SKM-1 (cell line): Measurements from ENCODE around the gene TMSB4Y.

ENCODE experiments used
- DNase-seq: peaks from one replicate; lab custom pipeline; 2025; ENCODE audit not compliant: unreplicated experiment; lab: John Stamatoyannopoulos, UW

TMSB4Y gene

GRCh38 chrY:13703568-13703968, at the start of gene TMSB4Y:
TSS of gene TMSB4Y (plus strand) at chrY:13703899.
- DNase-seq, result peak; percentile 43

- DNase-seq, result no peak
Observed at GRCh38 chrY:13664162-13664561, 39.5 kb upstream of the TMSB4Y start.

GRCh38 chrY:13671122-13671521, 32.6 kb upstream of the TMSB4Y start:
- no peak for DNase-seq

- DNase-seq, result no peak
Observed at GRCh38 chrY:13702276-13702675, 1.4 kb upstream of the TMSB4Y start.

GRCh38 chrY:13704121-13704930, 627 bp downstream of the TMSB4Y start:
- peak; percentile 29 for DNase-seq

- no peak for DNase-seq
Observed at GRCh38 chrY:13705197-13705596, 1.5 kb downstream of the TMSB4Y start.

GRCh38 chrY:13708038-13708437, 4.3 kb downstream of the TMSB4Y start:
- DNase-seq, result no peak

- DNase-seq, result no peak
Observed at GRCh38 chrY:13718996-13719395, 15.3 kb downstream of the TMSB4Y start.

GRCh38 chrY:13729517-13729916, 25.8 kb downstream of the TMSB4Y start:
- DNase-seq, result no peak

- peak; percentile 4 for DNase-seq
Observed at GRCh38 chrY:13738618-13739017, 34.9 kb downstream of the TMSB4Y start.

- DNase-seq, result no peak
Observed at GRCh38 chrY:13751289-13752071, 47.8 kb downstream of the TMSB4Y start.

GRCh38 chrY:13754661-13755060, 51.0 kb downstream of the TMSB4Y start:
- DNase-seq, result peak; percentile 1
